ENCODE results near the gene PXDN.

Gene PXDN

GRCh38 chr2:1661891-1662605 is 82.3 kb downstream of the PXDN start:
- ATAC-seq = no peak

DNA sequence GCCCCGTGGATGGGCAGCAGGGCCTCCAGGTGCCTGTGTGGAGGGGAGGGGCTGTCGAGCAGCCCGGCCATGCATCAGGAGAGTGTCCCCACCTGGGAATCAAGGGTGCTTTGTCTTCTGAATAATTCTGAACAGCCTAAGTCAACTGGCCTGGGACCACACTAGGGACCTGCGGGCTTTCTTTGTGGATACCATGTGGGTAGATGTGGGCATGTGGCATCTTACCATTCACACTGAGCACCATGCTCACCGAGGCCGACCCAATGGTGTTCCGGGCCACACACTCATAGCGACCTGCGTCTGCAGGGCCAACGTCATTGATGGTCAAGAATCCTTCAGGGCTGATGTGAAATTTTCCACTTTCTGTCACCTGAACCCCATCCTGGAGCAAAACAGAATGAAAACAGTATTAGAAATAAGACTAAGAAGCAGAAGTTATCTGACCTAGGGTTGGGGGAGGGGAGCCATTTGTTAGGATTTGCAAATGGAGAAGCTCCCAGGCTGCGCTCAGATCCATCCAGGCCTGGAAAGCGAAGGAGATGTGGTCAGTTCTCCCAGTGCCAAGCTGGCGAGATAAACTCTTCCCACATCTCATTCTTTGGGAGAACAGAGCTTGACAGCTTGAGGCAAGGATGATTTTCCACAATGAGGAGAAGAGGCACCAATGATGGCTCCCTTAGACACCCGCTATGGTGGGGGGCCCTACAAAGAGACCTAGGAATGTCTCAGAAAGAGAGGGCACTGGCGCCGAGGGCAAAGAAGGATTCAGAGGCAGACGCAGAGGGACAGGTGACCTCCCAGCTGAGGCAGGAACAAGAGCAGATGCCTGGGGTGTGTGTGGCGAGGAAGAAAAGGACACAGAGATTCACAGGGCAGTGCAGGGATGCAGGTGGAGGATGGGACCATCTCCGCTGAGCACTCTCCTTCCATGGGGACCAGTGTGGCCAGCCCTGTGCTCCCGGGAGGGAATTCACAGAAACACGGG is 83.4 kb downstream of the PXDN start:
- TF ChIP-seq TSHZ2 (CRISPR knock-in tag; IDR thresholded peaks at IDR 0.05) = no peak
- TF ChIP-seq ESRRG (CRISPR knock-in tag; IDR thresholded peaks at IDR 0.05) = no peak
- ATAC-seq = no peak

More at GRCh38 chr2:1661891-1662605, 82.3 kb downstream of the PXDN start:
- no peak for TF ChIP-seq TOX (CRISPR knock-in tag; IDR thresholded peaks at IDR 0.05; ENCODE audit: borderline replicate concordance)
- no peak for TF ChIP-seq ARNTL (CRISPR knock-in tag; IDR thresholded peaks at IDR 0.05; ENCODE audit: borderline replicate concordance, low read depth)
- TF ChIP-seq CSDC2 (CRISPR knock-in tag; IDR thresholded peaks at IDR 0.05) = no peak
- TF ChIP-seq ESRRG (CRISPR knock-in tag; IDR thresholded peaks at IDR 0.05) = no peak
- TF ChIP-seq BACH2 (CRISPR knock-in tag; IDR thresholded peaks at IDR 0.05; ENCODE audit: borderline replicate concordance) = no peak
- no peak for TF ChIP-seq POU6F1 (CRISPR knock-in tag; IDR thresholded peaks at IDR 0.05; ENCODE audit: borderline replicate concordance, low read depth)
- no peak for TF ChIP-seq ISL1 (CRISPR knock-in tag; IDR thresholded peaks at IDR 0.05)
- TF ChIP-seq, protein P1, sequence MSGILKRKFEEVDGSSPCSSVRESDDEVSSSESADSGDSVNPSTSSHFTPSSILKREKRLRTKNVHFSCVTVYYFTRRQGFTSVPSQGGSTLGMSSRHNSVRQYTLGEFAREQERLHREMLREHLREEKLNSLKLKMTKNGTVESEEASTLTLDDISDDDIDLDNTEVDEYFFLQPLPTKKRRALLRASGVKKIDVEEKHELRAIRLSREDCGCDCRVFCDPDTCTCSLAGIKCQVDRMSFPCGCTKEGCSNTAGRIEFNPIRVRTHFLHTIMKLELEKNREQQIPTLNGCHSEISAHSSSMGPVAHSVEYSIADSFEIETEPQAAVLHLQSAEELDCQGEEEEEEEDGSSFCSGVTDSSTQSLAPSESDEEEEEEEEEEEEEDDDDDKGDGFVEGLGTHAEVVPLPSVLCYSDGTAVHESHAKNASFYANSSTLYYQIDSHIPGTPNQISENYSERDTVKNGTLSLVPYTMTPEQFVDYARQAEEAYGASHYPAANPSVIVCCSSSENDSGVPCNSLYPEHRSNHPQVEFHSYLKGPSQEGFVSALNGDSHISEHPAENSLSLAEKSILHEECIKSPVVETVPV (CRISPR knock-in tag; IDR thresholded peaks at IDR 0.05) = no peak
- no peak for TF ChIP-seq TSHZ2 (CRISPR knock-in tag; IDR thresholded peaks at IDR 0.05)
- TF ChIP-seq ZNF8 (CRISPR knock-in tag; IDR thresholded peaks at IDR 0.05) = no peak
- TF ChIP-seq SNAI2 (CRISPR knock-in tag; IDR thresholded peaks at IDR 0.05) = no peak
- no peak for TF ChIP-seq ZFP3 (CRISPR knock-in tag; IDR thresholded peaks at IDR 0.05)
- no peak for TF ChIP-seq OSR1 (CRISPR knock-in tag; IDR thresholded peaks at IDR 0.05)
- TF ChIP-seq TCF4 (CRISPR knock-in tag; IDR thresholded peaks at IDR 0.05; ENCODE audit: borderline replicate concordance) = no peak
- TF ChIP-seq GLIS3 (CRISPR knock-in tag; IDR thresholded peaks at IDR 0.05) = no peak
- TF ChIP-seq PATZ1 (CRISPR knock-in tag; IDR thresholded peaks at IDR 0.05; ENCODE audit: borderline replicate concordance) = no peak
